Glutamatergic neuron (in vitro differentiated cells): ENCODE measurements around the gene RRP1B. TPM values are rescaled to one million over a fixed set of nuclear protein-coding genes. Genes with fewer than 3 reads are reported as not detected.

ENCODE experiments used
- DNase-seq: peaks from one replicate; pipeline ENCODE4 v3.0.0; 2022
- H3K27ac Mint-ChIP-seq: one replicate; pipeline ENCODE4 v1.8.0; 2020; ENCODE audit warnings: mild to moderate bottlenecking, mixed read lengths, inconsistent platforms; ENCODE audit not compliant: unreplicated experiment
- H3K27me3 Mint-ChIP-seq: one replicate; pipeline ENCODE4 v1.8.0; 2020; ENCODE audit warnings: mild to moderate bottlenecking, moderate library complexity, mixed read lengths, inconsistent platforms; ENCODE audit not compliant: unreplicated experiment
- H3K36me3 Mint-ChIP-seq: one replicate; pipeline ENCODE4 v1.8.0; 2020; ENCODE audit warnings: mild to moderate bottlenecking, mixed read lengths, inconsistent platforms; ENCODE audit not compliant: unreplicated experiment
- H3K4me1 Mint-ChIP-seq: one replicate; pipeline ENCODE4 v1.8.0; 2020; ENCODE audit warnings: mild to moderate bottlenecking, low read depth, mixed read lengths, inconsistent platforms; ENCODE audit not compliant: unreplicated experiment
- H3K4me3 Mint-ChIP-seq: one replicate; pipeline ENCODE4 v1.8.0; 2020; ENCODE audit warnings: mild to moderate bottlenecking, mixed read lengths, inconsistent platforms; ENCODE audit not compliant: unreplicated experiment
- H3K9me3 Mint-ChIP-seq: one replicate; pipeline ENCODE4 v1.8.0; 2020; ENCODE audit warnings: mild to moderate bottlenecking, moderate library complexity, mixed read lengths, inconsistent platforms; ENCODE audit not compliant: unreplicated experiment
- CTCF ChIP-seq: fragments of 200-600 bp; sonication (generic); IDR thresholded peaks from one replicate; pipeline ENCODE4 v1.5.0; 2021; ENCODE audit not compliant: partially characterized antibody, unreplicated experiment
- total RNA-seq: library from RNA; stranded (reverse); fragmentation: NEBNext Ultra II Directional; extraction: Animal tissue kit (Norgen Biotek cat#: 25700); gene quantifications from one replicate; pipeline ENCODE4 v1.2.1, GENCODE V29; 2021; ENCODE audit not compliant: unreplicated experiment

Gene RRP1B
- total RNA-seq, 1 donor from 2014 or later = 41.2 TPM

- H3K36me3 Mint-ChIP-seq = peaks cover 16% of the 10 kb centered on the region
- H3K27me3 Mint-ChIP-seq = no peaks in the 10 kb centered on the region
- no peak for TF ChIP-seq CTCF
- DNase-seq = no peak
- no peak overlapping the region for H3K27ac Mint-ChIP-seq
- H3K9me3 Mint-ChIP-seq = peaks cover 2% of the 10 kb centered on the region
- H3K4me1 Mint-ChIP-seq = no peaks in the 10 kb centered on the region
- no peak overlapping the region for H3K4me3 Mint-ChIP-seq
These were observed 35.0 kb upstream of the RRP1B start for GRCh38 chr21:43624339-43624738.

GRCh38 chr21:43626390-43626789 is 33.0 kb upstream of the RRP1B start:
- no peak for DNase-seq
- TF ChIP-seq CTCF = no peak
- H3K36me3 Mint-ChIP-seq = peaks cover 6% of the 10 kb centered on the region
- peaks cover 2% of the 10 kb centered on the region for H3K9me3 Mint-ChIP-seq
- H3K27ac Mint-ChIP-seq = no peak overlapping the region
- H3K4me3 Mint-ChIP-seq = no peak overlapping the region
- peaks cover 1% of the 10 kb centered on the region for H3K27me3 Mint-ChIP-seq
- H3K4me1 Mint-ChIP-seq = no peaks in the 10 kb centered on the region

DNA sequence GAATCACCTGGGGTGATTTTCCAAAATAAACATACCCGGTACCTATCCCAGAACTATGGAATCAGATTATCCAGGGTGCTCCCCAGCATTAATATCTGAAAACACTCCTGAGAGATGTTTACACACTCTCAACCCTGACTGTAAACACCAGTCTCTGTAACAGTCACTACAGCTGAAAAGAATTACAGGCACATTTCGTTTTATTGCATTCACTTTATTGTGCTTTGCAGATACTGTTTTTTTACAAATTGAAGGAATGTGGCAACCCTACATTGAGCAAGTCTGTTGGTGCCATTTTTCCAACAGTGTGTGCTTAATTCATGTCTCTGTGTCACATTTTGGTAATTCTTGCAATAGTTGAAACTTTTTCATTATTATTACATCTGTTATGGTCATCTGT is 31.8 kb upstream of the RRP1B start:
- Mint-ChIP-seq H3K27me3 (peaks cover 1% of the 10 kb centered on the region), H3K27ac (no peak overlapping the region), H3K4me1 (no peaks in the 10 kb centered on the region), H3K4me3 (no peak overlapping the region), H3K9me3 (peaks cover 2% of the 10 kb centered on the region), H3K36me3 (peaks cover 6% of the 10 kb centered on the region)
- TF ChIP-seq CTCF = no peak
- no peak for DNase-seq

DNA sequence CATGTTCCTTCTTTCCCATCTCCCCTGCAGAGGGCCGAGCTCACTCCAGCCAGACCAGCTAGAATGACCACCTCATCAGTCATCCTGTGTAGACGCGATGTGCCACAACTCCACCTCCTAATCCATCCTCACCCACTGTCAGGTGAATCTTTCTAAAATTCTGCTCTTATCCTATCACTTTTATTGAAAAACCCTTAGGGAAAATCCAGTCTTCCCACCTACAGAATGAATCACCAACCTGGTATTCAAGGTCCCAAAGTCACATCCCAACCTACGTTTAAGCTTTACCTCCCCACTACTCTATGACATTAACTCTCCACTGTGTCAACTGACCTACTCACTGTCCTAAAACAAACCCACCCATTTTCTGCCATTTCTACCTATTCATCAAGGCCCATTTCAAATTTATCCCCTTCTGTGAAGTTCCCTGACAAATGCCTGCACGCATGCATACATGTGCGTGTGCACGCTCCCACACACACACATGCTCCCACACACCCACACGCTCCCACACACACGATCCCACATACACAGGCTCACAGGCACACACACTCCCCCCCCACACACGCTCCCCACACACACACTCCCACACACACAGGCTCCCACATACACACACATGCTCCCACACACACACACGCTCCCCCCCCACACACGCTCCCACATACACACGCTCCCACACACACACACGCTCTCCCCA is 27.8 kb upstream of the RRP1B start:
- Mint-ChIP-seq H3K4me1 (peaks cover 10% of the 10 kb centered on the region), H3K9me3 (peaks cover under 1% of the 10 kb centered on the region), H3K36me3 (peaks cover 6% of the 10 kb centered on the region), H3K4me3 (no peak overlapping the region), H3K27me3 (peaks cover 3% of the 10 kb centered on the region), H3K27ac (no peak overlapping the region)
- DNase-seq = no peak
- no peak for TF ChIP-seq CTCF

- Mint-ChIP-seq H3K27ac (no peak overlapping the region), H3K4me1 (peaks cover 10% of the 10 kb centered on the region), H3K9me3 (no peaks in the 10 kb centered on the region), H3K4me3 (no peak overlapping the region), H3K27me3 (peaks cover 3% of the 10 kb centered on the region), H3K36me3 (peaks cover 6% of the 10 kb centered on the region)
- no peak for DNase-seq
- no peak for TF ChIP-seq CTCF
These were observed 26.9 kb upstream of the RRP1B start for GRCh38 chr21:43632373-43632905.
